ENCODE data around the gene KCTD16.

DNA sequence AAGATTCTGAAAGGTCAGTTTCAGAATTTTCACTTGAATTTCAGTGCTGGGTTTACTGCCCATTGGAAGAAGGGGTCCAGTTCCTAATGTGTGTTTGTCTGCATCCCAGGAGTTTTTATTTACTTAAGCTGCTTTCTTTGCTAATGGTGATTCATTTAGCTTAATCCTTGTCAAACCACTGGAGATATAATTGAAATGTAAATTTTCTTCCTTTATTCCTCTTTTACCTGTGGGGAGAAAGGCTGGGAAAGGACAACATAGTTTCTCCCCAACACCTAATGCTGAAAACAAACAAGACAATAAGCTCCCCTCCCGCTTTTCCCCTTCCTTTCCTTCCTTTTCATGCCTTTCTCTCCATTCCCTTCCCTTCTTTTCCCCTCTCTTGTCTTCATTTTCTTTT lies 185.8 kb downstream of the KCTD16 start:
- TF ChIP-seq NFE2L2 (conservative IDR thresholded peaks at IDR 0.05; ENCODE audit: low read length) (no peak), RCOR1 (IDR thresholded peaks at IDR 0.05; ENCODE audit: low read depth, low read length) (no peak)
- TF ChIP-seq, protein P1, sequence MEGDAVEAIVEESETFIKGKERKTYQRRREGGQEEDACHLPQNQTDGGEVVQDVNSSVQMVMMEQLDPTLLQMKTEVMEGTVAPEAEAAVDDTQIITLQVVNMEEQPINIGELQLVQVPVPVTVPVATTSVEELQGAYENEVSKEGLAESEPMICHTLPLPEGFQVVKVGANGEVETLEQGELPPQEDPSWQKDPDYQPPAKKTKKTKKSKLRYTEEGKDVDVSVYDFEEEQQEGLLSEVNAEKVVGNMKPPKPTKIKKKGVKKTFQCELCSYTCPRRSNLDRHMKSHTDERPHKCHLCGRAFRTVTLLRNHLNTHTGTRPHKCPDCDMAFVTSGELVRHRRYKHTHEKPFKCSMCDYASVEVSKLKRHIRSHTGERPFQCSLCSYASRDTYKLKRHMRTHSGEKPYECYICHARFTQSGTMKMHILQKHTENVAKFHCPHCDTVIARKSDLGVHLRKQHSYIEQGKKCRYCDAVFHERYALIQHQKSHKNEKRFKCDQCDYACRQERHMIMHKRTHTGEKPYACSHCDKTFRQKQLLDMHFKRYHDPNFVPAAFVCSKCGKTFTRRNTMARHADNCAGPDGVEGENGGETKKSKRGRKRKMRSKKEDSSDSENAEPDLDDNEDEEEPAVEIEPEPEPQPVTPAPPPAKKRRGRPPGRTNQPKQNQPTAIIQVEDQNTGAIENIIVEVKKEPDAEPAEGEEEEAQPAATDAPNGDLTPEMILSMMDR (IDR thresholded peaks at IDR 0.05): no peak
